HUDEP-2 (cell line): ENCODE measurements around the gene DIRAS1.
"Not testable (repeated sequence)": the region's sequence is repeated elsewhere in the genome, so short reads cannot be mapped to it uniquely, and the experiment has no call there.

Experiments used
- DNase-seq, 76 experiments: peaks; one replicate each; lab custom pipeline; 2025; ENCODE audit not compliant: unreplicated experiment in 76 of 76; lab: John Stamatoyannopoulos, UW

The DIRAS1 gene

DNA sequence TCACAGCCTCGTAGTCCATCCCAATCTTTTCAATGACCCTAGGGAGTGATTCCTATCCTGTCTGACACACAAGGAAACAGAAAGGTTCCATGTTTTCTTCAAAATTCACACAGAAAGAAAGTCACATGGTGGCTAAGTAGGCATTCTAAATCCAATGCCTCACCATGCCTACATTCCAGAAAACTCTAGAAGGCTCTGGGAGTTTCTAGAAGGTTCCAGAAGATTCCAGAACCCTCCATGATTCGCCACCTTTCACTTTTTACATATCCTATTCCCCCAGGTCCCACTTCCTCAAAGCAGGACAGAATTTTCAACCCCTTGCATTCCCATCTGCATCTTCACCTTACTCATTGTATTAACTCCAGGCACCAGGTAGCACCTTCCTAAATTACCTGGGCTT, 41.7 kb downstream of the DIRAS1 start:
- no peak for DNase-seq

DNA sequence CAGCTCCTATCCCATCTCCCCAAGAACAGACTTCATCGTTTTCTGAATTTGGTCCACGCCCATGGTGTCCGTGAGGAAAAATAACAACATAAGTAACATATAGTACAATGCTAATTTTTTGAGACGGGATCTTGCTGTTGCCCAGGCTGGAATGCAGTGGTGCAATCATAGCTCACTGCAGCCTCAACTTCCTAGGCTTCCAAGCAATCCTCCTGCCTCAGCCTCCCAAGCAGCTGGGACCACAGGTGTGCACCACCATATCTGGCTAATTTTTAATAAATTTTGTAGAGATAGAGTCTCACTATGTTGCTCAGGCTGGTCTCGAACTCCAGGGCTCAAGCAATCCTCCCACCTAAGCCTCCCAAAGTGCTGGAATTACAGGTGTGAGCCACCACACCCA, 42.2 kb downstream of the DIRAS1 start:
- DNase-seq, result not testable (repeated sequence)

DNA sequence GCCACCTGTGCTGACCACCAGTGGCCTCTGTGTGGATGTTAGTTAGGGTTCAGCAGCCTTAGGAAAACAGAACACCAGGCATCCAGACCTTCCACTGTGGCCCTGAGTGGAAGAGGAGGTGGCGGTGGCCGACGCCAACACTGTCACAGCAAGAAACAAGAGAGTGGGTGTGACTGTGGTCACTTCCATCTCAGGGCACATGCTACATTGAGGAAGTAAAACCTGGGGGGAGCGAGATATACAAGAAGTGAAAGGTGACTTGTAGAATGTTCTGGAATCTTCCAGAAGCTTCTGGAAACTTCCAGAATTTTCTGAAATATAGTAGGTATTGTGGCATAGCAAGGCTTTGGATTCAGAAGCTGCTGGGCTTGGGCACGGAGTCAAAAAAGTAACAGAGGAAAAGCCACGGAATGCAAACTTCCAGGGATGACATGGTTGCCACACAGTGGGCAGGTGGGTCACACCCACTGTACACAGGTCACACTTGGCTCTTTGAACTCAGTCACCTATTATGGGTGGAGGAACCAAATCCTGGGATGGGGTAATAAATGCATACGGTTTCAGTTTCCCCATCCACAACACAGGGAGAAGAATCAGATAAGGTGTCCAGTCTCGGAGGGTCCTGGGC, 43.0 kb downstream of the DIRAS1 start:
- DNase-seq, result no peak

DNA sequence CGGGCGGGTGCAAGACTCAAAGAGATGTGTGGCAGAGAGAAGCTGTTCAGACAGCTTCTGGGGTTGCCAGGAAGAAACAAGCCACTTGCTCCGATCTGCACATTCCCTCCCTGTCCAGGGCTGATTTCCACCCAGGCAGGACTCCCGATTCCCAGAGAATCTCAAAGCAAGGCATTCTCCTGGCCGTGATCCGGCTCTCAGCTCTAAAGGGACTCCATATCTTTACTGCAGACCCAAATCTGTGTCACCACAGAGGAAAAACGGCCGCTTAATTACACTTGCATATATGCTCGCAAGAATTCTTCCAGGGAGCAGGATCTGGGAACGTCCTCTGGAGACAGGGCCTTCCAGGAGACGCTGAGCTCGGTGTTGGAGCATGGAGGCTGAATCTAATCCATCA, 44.3 kb downstream of the DIRAS1 start:
- DNase-seq, result no peak

DNA sequence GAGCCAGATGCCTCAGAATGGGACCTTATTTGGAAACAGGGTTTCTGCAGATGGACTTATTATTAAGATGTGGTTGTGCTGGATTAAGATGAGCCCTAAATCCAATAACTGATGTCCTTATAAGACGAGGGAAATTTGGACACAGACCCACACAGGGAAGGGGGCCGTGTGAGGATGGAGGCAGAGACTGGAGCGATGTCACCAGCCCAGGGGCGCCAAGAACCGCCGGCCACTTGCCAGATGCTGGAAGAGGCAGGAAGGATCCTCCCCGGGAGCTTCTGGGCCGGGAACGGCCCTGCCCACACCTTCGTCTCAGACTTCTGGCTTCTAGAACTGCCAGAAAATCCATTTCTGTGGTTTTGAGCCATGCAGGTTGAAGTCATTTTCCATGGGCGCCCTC, 45.3 kb downstream of the DIRAS1 start:
- DNase-seq, result no peak

DNA sequence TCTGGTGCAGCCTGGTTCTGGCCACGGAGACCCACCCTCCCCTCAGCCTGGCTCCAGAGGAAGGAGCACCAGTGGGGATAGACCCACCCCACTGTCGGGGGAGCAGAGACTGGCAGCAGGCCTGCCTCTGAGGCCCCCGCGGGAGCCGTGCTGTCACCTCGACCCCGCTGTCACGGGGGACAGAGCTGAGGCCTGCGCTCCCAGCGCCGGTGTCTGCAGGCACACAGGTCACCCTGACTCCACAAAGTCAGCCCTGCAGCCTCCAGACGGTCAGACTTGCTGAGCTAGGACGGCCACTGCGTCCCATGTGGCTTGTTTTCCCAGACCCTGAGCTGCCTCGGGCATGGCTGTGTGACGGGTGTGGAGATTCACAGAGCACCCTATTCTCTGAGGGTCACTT, 51.0 kb downstream of the DIRAS1 start:
- DNase-seq, result no peak

DNA sequence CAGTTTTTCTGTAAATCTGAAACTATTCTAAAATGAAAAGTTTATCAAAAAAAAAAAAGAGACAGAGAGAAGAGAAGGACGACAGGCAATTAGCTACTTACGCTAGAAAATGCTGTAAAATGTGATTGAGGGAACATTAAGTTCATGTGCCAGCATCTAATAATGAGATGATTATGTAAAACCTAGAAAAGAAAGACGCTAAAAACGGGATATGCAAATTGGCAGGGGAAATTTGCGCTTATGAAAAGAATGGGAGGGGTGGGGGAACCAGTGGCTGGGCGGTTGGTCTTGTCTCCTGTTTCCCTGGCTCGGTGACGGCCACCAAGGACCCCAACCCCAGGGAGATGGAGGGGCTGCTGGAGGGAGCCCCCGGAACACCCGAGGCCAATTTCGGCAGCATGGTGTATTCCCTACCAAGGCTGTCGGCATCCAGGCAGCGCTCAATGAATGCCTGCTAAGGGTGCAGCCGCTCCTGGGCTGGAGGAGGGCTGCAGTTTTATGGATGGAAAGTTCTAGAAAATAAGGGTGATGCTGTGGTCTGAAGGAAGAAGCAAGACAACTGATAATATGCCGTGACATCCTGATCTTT, 52.9 kb downstream of the DIRAS1 start:
- DNase-seq, result no peak

DNA sequence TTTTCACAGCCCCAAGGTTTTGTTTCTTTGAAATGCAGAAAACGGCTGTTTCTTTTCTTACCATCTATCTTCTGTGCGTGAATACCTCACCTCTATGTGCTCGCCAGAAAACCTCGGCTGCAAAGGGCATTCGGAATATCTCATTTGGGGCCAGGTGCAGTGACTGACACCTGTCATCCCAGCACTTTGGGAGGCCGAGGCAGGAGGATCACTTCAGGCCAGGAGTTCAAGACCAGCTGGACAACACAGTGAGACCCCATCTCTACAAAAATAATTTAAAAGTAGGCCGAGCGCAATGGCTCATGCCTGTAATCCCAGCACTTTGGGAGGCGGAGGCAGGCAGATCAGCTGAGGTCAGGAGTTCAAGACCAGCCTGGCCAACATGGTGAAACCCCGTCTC, 53.8 kb downstream of the DIRAS1 start:
- DNase-seq, result not testable (repeated sequence)

DNA sequence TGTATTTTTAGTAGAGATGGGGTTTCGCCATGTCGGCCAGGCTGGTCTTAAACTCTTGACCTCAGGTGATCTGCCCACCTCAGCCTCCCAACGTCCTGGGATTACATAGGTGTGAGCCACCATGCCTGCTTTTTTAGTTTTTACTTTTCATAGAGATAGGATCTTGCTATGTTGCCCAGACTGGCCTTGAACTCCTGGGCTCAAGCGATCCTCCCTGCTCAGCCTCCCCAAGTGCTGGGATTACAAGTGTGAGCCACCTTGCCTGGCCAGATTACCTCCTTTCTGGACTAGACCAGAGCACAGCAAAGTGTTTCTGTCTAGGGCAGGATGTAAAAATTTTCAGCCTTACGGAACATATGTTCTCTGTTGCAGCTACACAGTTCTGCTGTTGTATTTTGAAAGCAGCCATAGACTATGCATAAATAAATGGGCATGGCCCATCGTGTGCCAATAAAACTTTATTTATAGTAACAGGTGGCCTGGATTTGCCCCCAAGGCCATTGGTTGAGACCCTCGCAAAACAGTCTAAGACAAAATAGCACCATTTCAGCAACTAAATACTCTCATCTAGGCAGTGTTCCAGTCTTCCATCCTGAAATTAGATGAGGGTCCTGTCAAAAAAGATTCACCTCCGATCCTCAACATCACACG, 54.7 kb downstream of the DIRAS1 start:
- no peak for DNase-seq

DNA sequence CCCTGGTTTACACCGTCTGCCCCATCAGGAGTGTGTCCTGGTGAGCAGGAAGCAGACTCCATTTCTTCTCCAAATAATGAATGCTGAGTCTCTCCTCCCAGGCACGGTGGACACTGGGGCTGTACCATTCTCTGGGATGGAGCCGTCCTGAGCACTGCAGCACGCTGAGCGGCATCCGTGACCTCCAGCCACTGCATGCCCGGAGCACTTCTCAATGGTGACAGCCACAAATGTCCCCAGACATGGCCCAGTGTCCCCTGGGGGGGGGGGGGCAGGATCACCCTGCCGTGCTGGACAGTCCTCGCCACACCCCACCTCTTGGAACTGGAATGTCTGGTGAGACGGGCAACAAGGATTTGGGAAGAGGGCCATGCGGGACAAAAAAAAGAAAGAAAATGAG, 56.1 kb downstream of the DIRAS1 start:
- no peak for DNase-seq
